Activated naive CD8-positive, alpha-beta T cell treated with anti-CD3 and anti-CD28 coated beads for 36 hours (primary cell): ENCODE data around the gene ERCC3. TPM values are rescaled to one million over a fixed set of nuclear protein-coding genes. Genes with fewer than 3 reads are reported as not detected.

Experiments used
- DNase-seq: peaks from one replicate; pipeline ENCODE4 v3.0.0; 2021
- H3K27ac Mint-ChIP-seq: one replicate; pipeline ENCODE4 v1.8.0; 2022; ENCODE audit warnings: mild to moderate bottlenecking, moderate library complexity, mixed read lengths
- H3K27me3 Mint-ChIP-seq: one replicate; pipeline ENCODE4 v1.8.0; 2022; ENCODE audit warnings: mild to moderate bottlenecking, mixed read lengths
- H3K36me3 Mint-ChIP-seq: one replicate; pipeline ENCODE4 v1.8.0; 2021; ENCODE audit warnings: mild to moderate bottlenecking, mixed read lengths
- H3K4me1 Mint-ChIP-seq: one replicate; pipeline ENCODE4 v1.8.0; 2021; ENCODE audit warnings: mixed read lengths
- H3K4me3 Mint-ChIP-seq: one replicate; pipeline ENCODE4 v1.8.0; 2022; ENCODE audit warnings: mild to moderate bottlenecking, moderate library complexity, mixed read lengths
- H3K9me3 Mint-ChIP-seq: one replicate; pipeline ENCODE4 v1.8.0; 2022; ENCODE audit warnings: mixed read lengths
- total RNA-seq, 2 experiments: library from RNA; stranded (reverse); gene quantifications; one replicate each; pipeline ENCODE4 v1.2.3, GENCODE V29; 2021

Gene ERCC3
- 10 to 100 TPM; 51.7 to 53.2 TPM for total RNA-seq

DNA sequence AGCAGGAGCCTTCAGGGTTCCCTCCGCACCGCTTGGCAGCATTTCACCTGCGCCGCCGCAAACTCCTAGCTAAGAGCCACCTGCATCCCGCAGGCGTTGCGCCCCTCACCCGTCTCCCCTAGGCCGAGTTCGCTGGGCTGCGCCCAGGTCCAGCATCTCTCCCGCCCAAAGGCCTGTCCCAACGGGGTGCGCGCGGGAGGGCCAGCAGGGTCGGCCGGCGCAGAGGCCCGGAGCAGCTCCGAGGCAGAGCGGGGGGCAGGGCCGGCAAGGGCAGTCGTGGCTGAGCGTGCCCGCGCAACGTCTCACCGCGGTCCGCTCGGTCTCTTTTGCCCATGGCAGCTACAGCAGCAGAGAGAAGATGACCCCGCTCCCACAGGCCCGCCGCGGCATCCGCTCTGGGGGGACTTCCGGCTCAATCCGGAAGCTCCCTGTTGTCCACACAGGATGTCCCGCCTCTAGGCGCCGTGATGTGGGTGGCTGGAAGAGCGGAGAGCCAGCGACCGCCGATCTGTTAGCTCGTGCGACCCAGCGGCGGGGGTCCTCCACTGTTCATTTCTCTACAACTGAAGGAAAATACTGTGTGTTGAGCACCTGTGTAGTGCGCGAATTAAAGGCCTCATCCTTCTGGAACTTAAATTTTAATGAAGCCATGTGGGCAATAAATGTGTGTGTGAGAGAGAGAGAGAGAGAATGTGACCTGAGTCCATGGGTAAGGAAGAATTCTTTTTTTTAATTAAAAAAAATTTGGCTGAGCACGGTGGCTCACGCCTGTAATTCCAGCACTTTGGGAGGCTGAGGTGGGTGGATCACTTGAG lies at the start of gene ERCC3:
Gene ERCC3, minus strand, starts transcription at position 397 of the 815 bp plus-strand sequence. Its CDS starts 63 bp downstream, at position 334.
- peaks cover 21% of the 10 kb centered on the region for H3K4me1 Mint-ChIP-seq

DNA sequence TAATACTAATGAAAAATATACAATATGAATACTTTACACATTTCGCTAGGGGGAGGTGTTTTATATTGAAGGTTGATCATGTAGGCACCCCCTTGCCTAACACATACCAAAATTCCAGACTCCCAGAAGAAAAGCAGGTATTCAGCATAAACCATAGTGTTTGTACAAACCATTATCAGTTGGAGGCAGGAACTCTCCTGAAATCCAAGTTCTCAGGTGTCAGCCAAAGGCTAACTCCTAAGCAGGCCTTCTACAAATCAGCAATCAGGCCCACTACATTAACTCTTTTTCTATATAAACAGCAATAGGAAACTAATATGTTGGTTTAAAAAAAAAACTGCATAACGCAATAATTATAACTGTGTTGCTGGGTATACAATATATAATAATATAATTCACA lies 49.3 kb upstream of the ERCC3 start:
- no peak overlapping the region for H3K4me3 Mint-ChIP-seq
- peaks cover 33% of the 10 kb centered on the region for H3K4me1 Mint-ChIP-seq
- no peaks in the 10 kb centered on the region for H3K9me3 Mint-ChIP-seq
- no peaks in the 10 kb centered on the region for H3K27me3 Mint-ChIP-seq
- peaks cover 13% of the 10 kb centered on the region for H3K36me3 Mint-ChIP-seq
- DNase-seq, result no peak
- H3K27ac Mint-ChIP-seq, result no peak overlapping the region

More for the DNA sequence above, at the start of gene ERCC3:
- H3K27me3 Mint-ChIP-seq, result no peaks in the 10 kb centered on the region
- peak within 1 kb of the TSS; percentile 100 for H3K4me3 Mint-ChIP-seq
- H3K27ac Mint-ChIP-seq, result peak within 1 kb of the TSS; percentile 99
- peak; percentile 88 for DNase-seq
- H3K9me3 Mint-ChIP-seq, result no peaks in the 10 kb centered on the region
- H3K36me3 Mint-ChIP-seq, result peaks cover 30% of the 10 kb centered on the region

DNA sequence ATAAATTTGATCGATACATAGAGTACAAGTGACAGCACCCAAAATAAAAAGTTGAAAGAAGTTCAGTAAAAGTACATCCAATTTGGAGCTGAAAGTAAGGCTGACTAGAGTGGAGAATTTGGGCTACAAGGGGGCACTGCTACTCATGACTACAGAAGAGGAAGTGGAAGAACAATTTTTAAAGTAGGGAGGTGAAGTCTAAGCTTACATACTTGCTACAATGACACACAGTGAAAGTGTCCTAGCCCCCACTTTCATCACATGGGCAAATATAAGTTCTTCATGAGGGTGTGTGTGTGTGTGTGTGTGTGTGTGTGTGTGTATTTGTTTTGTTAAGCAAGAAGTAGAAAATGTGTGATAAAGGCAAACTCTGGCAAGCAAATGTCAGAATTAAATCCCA lies 48.2 kb upstream of the ERCC3 start:
- no peak for DNase-seq
- H3K9me3 Mint-ChIP-seq, result no peaks in the 10 kb centered on the region
- no peak overlapping the region for H3K27ac Mint-ChIP-seq
- peaks cover 24% of the 10 kb centered on the region for H3K4me1 Mint-ChIP-seq
- H3K36me3 Mint-ChIP-seq, result peaks cover 16% of the 10 kb centered on the region
- H3K27me3 Mint-ChIP-seq, result no peaks in the 10 kb centered on the region
- no peak overlapping the region for H3K4me3 Mint-ChIP-seq

DNA sequence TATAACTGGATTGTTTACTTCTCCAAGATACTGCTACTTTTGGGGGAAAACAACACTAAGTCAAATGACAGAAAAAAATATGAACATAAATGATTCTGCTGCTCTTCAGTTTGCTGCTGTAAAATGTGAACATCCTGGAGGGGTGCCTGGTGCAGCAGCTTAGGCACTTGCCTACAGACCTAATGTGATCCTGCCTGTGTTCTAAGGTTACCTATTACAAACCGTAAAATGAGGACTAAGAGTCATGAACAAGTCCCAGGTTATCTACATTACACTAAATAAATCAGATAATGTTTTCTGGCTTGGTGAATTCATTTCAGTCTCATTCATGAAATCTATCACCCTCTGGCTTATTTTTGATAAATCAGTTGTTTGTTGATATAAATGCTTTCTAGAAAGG lies 38.4 kb upstream of the ERCC3 start:
- Mint-ChIP-seq H3K27ac (no peak overlapping the region), H3K4me1 (no peaks in the 10 kb centered on the region), H3K36me3 (peaks cover 11% of the 10 kb centered on the region), H3K9me3 (no peaks in the 10 kb centered on the region), H3K4me3 (no peak overlapping the region), H3K27me3 (no peaks in the 10 kb centered on the region)
- no peak for DNase-seq

DNA sequence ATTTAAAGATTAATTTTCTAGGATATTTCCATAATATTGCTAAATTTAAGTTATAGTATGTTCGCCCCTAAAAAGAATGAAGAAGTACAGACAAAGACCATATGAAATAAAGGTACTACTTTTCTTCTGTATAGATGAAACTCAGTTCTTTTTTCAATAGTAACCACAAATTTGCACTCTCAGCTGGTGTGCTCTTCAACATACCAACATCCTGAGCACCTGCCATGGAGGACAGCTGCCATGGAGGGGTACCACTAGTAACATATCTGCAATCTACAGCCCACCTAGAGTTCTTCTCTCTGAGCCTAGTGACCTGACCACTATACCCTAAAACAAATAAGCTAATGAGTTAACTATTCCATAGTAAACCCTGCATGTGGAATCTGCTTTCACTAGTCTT lies 36.8 kb upstream of the ERCC3 start:
- Mint-ChIP-seq H3K27ac (no peak overlapping the region), H3K4me3 (no peak overlapping the region), H3K4me1 (no peaks in the 10 kb centered on the region), H3K27me3 (no peaks in the 10 kb centered on the region), H3K9me3 (no peaks in the 10 kb centered on the region), H3K36me3 (peaks cover 11% of the 10 kb centered on the region)
- no peak for DNase-seq

DNA sequence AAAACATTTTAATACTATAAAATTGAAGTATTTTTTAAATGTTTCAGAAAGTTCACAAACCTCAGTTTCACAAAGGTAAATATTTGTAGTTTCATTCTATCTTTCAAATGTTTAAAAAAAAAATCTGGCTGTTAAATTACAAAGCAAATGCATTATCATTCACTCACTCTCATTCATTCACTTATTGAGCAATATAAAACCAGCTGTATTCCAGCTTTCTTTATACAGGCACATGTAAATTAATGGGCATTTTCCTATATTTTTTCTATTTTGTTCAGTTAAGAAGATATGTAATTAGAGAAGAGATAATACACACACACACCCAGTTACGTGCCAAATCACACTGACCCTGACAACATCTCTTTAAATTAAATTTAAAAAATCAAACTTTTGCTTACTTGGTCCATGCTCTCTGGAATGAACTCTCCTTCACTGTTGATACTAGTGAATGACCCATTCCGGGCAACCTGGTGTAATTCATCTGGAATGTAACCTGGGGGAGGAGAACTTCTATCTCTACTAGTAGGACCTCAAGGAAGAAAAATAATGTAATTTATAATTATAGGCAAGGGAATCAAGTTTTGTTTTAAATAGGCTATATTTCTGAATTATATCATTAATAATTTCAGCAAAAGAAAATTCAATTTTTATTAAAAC lies 32.5 kb upstream of the ERCC3 start:
- Mint-ChIP-seq H3K4me1 (no peaks in the 10 kb centered on the region), H3K27me3 (no peaks in the 10 kb centered on the region), H3K36me3 (peaks cover 13% of the 10 kb centered on the region), H3K27ac (no peak overlapping the region), H3K4me3 (no peak overlapping the region), H3K9me3 (no peaks in the 10 kb centered on the region)
- no peak for DNase-seq

DNA sequence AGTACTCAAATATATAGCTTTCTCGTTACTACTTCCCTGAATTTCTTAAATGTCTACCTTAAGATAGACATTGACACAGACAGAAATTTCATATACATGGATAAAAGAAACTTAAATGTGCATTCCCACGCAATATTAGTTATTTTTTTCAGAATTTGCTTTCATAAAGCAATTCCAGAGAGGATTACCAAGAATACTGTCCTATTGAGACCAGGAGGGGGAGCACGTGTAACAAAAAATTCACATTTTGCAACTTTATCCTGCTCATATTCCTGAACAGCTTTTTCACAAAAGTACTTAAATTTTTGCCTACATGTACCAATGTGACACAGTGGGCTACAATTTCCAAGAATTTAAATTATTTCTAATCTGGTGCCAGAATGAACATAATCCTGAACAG lies 30.7 kb upstream of the ERCC3 start:
- H3K27me3 Mint-ChIP-seq, result no peaks in the 10 kb centered on the region
- DNase-seq, result no peak
- H3K4me3 Mint-ChIP-seq, result no peak overlapping the region
- H3K4me1 Mint-ChIP-seq, result peaks cover 6% of the 10 kb centered on the region
- H3K27ac Mint-ChIP-seq, result no peak overlapping the region
- peaks cover 11% of the 10 kb centered on the region for H3K9me3 Mint-ChIP-seq
- peaks cover 30% of the 10 kb centered on the region for H3K36me3 Mint-ChIP-seq

DNA sequence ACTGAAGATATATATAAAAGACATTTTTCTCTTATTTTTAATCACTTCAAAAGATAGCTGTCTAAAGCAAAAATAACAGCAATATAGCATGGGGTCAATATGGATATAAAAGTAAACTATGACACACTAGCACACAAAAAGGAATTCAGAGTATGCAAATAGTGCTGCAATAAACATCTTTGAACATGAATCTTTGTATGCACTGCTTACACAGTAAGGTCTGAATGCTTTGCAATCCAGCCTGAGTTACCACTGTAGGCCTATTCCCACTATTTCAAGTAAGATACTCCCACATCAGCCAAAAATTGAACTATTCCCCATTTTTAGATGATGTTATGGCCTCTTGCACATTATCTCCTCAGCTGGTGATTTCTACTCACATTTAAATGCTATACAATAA lies 27.4 kb upstream of the ERCC3 start:
- Mint-ChIP-seq H3K27me3 (no peaks in the 10 kb centered on the region), H3K4me1 (peaks cover 6% of the 10 kb centered on the region), H3K27ac (no peak overlapping the region), H3K36me3 (peaks cover 43% of the 10 kb centered on the region), H3K9me3 (peaks cover 11% of the 10 kb centered on the region), H3K4me3 (no peak overlapping the region)
- no peak for DNase-seq

DNA sequence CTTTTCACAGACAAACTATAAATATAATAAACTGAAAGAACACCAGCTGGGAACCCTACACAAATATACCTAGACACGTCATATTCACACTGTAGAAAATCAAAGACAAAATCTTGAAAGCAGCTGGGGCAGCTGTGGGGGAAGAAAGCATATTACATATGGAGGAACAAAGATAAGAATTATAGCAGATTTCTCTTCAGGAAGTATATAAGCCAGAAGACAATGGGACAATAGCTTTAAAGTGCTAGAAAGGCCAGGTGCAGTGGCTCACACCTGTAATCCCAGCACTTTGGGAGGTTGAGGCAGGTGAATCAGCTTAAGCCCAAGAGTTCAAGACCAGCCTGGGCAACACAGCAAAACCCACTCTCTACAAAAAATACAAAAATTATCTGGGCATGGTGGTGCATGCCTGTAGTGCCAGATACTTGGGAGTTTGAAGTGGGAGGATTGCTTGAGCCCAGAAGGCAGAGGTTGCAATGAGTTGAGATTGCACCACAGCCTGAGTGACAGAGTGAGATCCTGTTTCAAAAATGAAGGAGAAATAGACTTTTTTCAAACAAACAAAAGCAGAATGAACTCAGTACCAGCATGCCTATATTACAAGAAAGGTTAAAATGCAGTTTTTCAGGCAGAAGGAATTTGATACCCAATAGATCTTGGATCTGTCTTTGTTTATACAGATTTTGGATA lies 26.8 kb upstream of the ERCC3 start:
- H3K36me3 Mint-ChIP-seq, result peaks cover 43% of the 10 kb centered on the region
- no peaks in the 10 kb centered on the region for H3K27me3 Mint-ChIP-seq
- H3K4me1 Mint-ChIP-seq, result peaks cover 6% of the 10 kb centered on the region
- peaks cover 11% of the 10 kb centered on the region for H3K9me3 Mint-ChIP-seq
- no peak for DNase-seq
- H3K27ac Mint-ChIP-seq, result no peak overlapping the region
- H3K4me3 Mint-ChIP-seq, result no peak overlapping the region

DNA sequence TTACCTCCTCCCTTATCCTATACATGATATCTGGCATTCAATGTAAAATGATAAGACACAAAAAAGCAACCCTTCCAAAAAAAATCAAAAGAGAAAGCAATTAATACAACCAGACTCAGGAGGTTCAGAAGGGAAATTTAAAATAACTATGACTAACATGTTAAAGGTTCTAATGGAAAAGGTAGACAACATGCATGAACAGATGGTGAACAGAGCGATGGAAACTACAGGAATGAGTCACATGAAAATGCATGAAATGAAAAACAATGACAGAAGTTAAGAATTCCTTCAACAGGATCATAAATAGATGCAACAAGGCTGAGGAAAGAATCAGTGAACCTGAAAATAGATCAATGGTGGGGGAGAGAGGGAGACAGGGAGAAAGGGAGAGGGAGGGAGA lies 26.1 kb upstream of the ERCC3 start:
- H3K9me3 Mint-ChIP-seq, result peaks cover 11% of the 10 kb centered on the region
- H3K4me3 Mint-ChIP-seq, result no peak overlapping the region
- no peaks in the 10 kb centered on the region for H3K27me3 Mint-ChIP-seq
- H3K27ac Mint-ChIP-seq, result peak overlapping the region; percentile 18
- no peak for DNase-seq
- peaks cover 43% of the 10 kb centered on the region for H3K36me3 Mint-ChIP-seq
- peaks cover 6% of the 10 kb centered on the region for H3K4me1 Mint-ChIP-seq

DNA sequence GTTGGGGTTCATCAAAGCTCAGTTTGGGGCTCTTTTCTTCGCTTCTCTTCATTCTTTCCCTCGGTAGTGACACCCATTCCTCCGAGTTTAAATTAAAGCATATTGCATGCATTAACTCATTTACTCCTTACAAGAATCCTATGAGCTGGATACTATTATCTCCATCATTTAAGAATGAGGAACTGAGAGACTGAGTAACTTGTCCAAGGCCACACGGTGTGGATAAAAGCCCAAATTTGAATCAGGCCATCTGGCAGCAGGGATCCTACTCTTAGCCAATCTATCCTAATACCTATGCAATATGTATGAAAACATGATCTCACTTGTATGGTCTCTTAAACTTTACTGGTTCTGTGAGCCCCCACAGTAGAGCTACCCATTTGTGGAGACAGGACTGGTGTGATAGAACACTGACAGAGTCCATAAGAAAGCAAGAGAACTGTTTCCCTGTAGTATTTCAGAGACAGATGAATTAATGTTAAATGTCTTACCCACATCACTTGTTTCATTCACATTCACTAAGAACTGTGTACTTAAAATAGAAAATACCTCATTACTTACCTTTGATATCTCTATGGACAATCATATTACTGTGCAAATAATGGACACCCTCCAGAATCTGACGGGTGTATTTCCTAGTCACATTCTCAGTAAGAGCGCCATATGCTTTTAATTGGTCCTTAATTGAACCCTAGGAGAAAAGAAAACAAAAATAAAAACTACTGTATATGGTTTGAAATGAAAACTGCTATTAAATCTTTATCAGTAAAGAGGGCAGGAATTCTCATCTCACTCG lies 20.4 kb upstream of the ERCC3 start:
- Mint-ChIP-seq H3K4me3 (no peak overlapping the region), H3K36me3 (peaks cover 17% of the 10 kb centered on the region), H3K9me3 (no peaks in the 10 kb centered on the region), H3K27me3 (no peaks in the 10 kb centered on the region), H3K27ac (no peak overlapping the region), H3K4me1 (no peaks in the 10 kb centered on the region)
- no peak for DNase-seq

DNA sequence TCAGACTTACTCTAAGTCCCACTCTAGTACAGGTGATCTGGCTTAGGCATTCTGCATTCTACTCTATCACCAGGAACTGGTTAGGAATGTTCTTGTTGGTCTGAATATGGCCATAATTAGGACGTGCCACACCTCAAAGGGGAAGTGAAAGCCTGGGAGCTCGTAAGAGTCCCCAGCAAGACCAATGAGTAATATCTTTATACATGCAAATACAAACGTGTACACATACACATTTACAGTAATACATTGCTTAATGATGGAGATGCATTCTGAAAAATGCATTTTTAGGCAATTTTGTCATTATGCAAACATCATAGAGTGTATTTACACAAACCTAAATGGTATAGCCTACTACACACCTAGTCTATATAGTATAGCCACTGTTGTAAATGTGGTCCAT lies 19.5 kb upstream of the ERCC3 start:
- H3K4me1 Mint-ChIP-seq, result no peaks in the 10 kb centered on the region
- no peak overlapping the region for H3K4me3 Mint-ChIP-seq
- H3K27ac Mint-ChIP-seq, result no peak overlapping the region
- no peaks in the 10 kb centered on the region for H3K27me3 Mint-ChIP-seq
- H3K9me3 Mint-ChIP-seq, result no peaks in the 10 kb centered on the region
- peaks cover 7% of the 10 kb centered on the region for H3K36me3 Mint-ChIP-seq
- no peak for DNase-seq

DNA sequence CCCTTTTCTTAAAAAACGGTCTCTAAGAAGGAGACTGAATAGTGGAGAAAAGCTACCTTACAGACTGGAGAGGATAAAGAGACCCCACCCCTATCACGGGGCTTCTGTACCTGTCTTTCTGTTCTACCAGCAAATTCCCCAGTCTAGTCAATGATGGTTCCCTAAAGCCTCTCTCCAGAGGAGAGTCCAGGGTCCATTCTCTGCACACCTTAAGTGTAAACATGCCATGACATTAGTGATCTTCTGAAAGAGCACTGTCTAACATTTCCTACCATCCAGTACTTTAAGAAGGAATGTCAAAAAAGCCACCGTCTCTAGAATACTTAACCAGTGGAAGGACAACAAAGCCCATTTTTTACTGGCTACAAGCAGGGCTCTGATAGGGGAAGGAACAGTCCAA lies 17.0 kb upstream of the ERCC3 start:
- no peak for DNase-seq
- Mint-ChIP-seq H3K4me3 (no peak overlapping the region), H3K4me1 (no peaks in the 10 kb centered on the region), H3K27me3 (no peaks in the 10 kb centered on the region), H3K9me3 (no peaks in the 10 kb centered on the region), H3K36me3 (peaks cover 11% of the 10 kb centered on the region), H3K27ac (no peak overlapping the region)

DNA sequence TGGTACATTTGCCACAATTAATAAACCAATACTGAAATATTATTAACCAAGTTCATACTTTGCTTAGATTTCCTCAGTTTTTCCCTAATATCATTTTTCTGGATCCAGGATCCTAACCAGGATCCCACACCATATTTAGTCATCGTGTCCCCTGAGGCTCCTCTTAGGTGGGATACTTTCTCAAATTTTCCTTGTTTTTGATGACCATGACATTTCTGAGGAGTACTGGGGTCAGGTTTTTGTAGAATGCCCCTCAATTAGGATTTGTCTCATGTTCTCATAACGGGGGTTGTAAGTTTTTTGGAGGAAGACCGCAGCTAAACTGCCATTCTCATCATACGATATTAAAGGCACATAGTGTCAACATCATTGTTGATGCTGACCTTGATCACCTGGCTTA lies 15.5 kb upstream of the ERCC3 start:
- Mint-ChIP-seq H3K27me3 (no peaks in the 10 kb centered on the region), H3K27ac (no peak overlapping the region), H3K4me3 (no peak overlapping the region), H3K36me3 (peaks cover 11% of the 10 kb centered on the region), H3K4me1 (no peaks in the 10 kb centered on the region), H3K9me3 (no peaks in the 10 kb centered on the region)
- DNase-seq, result no peak
